Fibroblast of pulmonary artery (primary cell): ENCODE measurements around the gene POPDC2.

ENCODE experiments used
- DNase-seq: peaks from one replicate; pipeline ENCODE4 v3.0.0-alpha.2; 2010; ENCODE audit warnings: low read depth
- H3K4me3 ChIP-seq: replicated peaks from 2 replicates; pipeline ENCODE4 v1.5.1; 2011; ENCODE audit warnings: low read depth, mild to moderate bottlenecking, control low read depth, low read length, moderate library complexity
- CTCF ChIP-seq: IDR thresholded peaks from 2 replicates; pipeline ENCODE4 v1.5.1; 2011; ENCODE audit warnings: mild to moderate bottlenecking, control low read depth, low read length, inconsistent platforms; ENCODE audit errors: missing control alignments

Gene POPDC2

GRCh38 chr3:119626196-119626595 lies 34.2 kb downstream of the POPDC2 start:
- TF ChIP-seq CTCF = no peak
- DNase-seq = no peak
- H3K4me3 ChIP-seq = no peak overlapping the region

DNA sequence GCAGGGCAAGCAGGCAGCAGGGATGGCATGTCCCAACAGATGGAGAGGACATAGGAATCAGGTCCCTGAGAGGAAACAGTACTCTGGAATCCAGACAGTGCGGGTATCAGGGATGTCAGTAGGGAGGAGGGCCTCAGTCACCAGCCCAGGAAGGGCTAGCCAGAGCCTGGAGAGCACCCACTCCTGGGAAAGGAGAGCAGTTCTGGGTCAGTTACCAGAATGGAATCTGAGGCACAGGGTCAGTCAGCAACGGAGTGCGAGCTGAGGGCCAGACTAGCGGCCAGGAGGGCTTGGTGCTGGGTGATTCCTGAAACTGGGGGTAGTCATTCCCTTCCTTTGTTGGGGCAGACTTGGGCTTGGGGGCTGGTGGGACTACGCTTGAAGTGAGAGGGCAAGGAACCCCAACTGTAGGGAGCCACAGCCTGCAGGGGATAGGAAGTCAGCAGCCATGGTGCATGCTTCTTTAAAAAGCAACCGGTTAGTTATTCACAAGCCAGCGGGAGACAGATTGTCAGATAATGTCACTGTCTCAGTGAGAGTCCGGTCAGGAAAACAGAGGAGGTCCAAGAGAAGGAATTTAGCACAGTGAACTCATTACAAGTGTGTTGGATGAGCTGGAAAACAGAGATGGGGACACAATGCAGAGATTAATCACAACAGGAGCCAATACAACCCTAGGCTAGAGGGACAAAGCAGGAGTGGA lies 34.8 kb downstream of the POPDC2 start:
- no peak for TF ChIP-seq CTCF
- H3K4me3 ChIP-seq = no peak overlapping the region
- no peak for DNase-seq

GRCh38 chr3:119624002-119624720 lies 36.2 kb downstream of the POPDC2 start:
- no peak overlapping the region for H3K4me3 ChIP-seq
- no peak for DNase-seq
- no peak for TF ChIP-seq CTCF

- H3K4me3 ChIP-seq = no peak overlapping the region
- TF ChIP-seq CTCF = no peak
- DNase-seq = no peak
Measured at GRCh38 chr3:119620899-119621298, 39.5 kb downstream of the POPDC2 start.

- no peak overlapping the region for H3K4me3 ChIP-seq
- TF ChIP-seq CTCF = no peak
- no peak for DNase-seq
Measured at GRCh38 chr3:119619094-119619493, 41.3 kb downstream of the POPDC2 start.

- no peak for TF ChIP-seq CTCF
- no peak for DNase-seq
- no peak overlapping the region for H3K4me3 ChIP-seq
Measured at GRCh38 chr3:119616056-119616455, 44.3 kb downstream of the POPDC2 start.
